H9 (cell line): ENCODE results near the gene ODAD2. TPM values are rescaled to one million over a fixed set of nuclear protein-coding genes. Genes with fewer than 3 reads are reported as not detected.

Experiments used
- DNase-seq: peaks from one replicate; pipeline ENCODE4 v3.0.0-alpha.2; 2017
- H2AFZ ChIP-seq: one replicate; pipeline ENCODE4 v1.6.1; 2013; ENCODE audit warnings: mild to moderate bottlenecking, low read length, control low read depth, moderate library complexity
- H2AK5ac ChIP-seq: 2 replicates; pipeline ENCODE4 v1.6.1; 2013; ENCODE audit warnings: low read length, control low read depth, mixed read lengths; ENCODE audit not compliant: insufficient read length
- H2BK120ac ChIP-seq: one replicate; pipeline ENCODE4 v1.6.1; 2013; ENCODE audit warnings: low read depth, mild to moderate bottlenecking, low read length, control low read depth, inconsistent platforms; ENCODE audit not compliant: poor library complexity, severe bottlenecking
- H2BK12ac ChIP-seq: 2 replicates; pipeline ENCODE4 v1.6.1; 2013; ENCODE audit warnings: low read length, control low read depth, mixed read lengths, low read depth; ENCODE audit not compliant: insufficient read length
- H2BK15ac ChIP-seq: 2 replicates; pipeline ENCODE4 v1.6.1; 2013; ENCODE audit warnings: low read depth, low read length, control low read depth
- H2BK20ac ChIP-seq: one replicate; pipeline ENCODE4 v1.6.1; 2013; ENCODE audit warnings: low read depth, mild to moderate bottlenecking, low read length, control low read depth, inconsistent platforms; ENCODE audit not compliant: poor library complexity, severe bottlenecking
- H2BK5ac ChIP-seq: 2 replicates; pipeline ENCODE4 v1.6.1; 2013; ENCODE audit warnings: low read length, control low read depth, mixed read lengths; ENCODE audit not compliant: insufficient read length
- H3K14ac ChIP-seq: 2 replicates; pipeline ENCODE4 v1.6.1; 2013; ENCODE audit warnings: low read length, control low read depth; ENCODE audit not compliant: insufficient read depth
- H3K18ac ChIP-seq: 2 replicates; pipeline ENCODE4 v1.6.1; 2013; ENCODE audit warnings: low read depth, mild to moderate bottlenecking, mixed read lengths, low read length, control low read depth; ENCODE audit not compliant: insufficient read length
- H3K23ac ChIP-seq: 2 replicates; pipeline ENCODE4 v1.6.1; 2013; ENCODE audit warnings: low read length, control low read depth, mixed read lengths, low read depth; ENCODE audit not compliant: insufficient read length
- H3K23me2 ChIP-seq: 2 replicates; pipeline ENCODE4 v1.6.1; 2013; ENCODE audit warnings: low read depth, mild to moderate bottlenecking, mixed read lengths, low read length, control low read depth; ENCODE audit not compliant: insufficient read length, poor library complexity, severe bottlenecking
- H3K27ac ChIP-seq: 2 replicates; pipeline ENCODE4 v1.5.1; 2013; ENCODE audit warnings: low read length, control low read depth, mixed read lengths, low read depth; ENCODE audit not compliant: insufficient read length
- H3K27me3 ChIP-seq: 2 replicates; pipeline ENCODE4 v1.6.1; 2013; ENCODE audit warnings: low read length, control low read depth, inconsistent platforms; ENCODE audit not compliant: insufficient read depth
- H3K4ac ChIP-seq: 2 replicates; pipeline ENCODE4 v1.6.1; 2013; ENCODE audit warnings: low read depth, mild to moderate bottlenecking, control low read depth, inconsistent platforms, low read length, moderate library complexity
- H3K4me1 ChIP-seq: 2 replicates; pipeline ENCODE4 v1.6.1; 2013; ENCODE audit warnings: low read length, control low read depth, inconsistent platforms; ENCODE audit not compliant: insufficient read depth
- H3K4me2 ChIP-seq: 2 replicates; pipeline ENCODE4 v1.6.1; 2013; ENCODE audit warnings: low read length, control low read depth, mixed read lengths; ENCODE audit not compliant: insufficient read length, insufficient read depth
- H3K56ac ChIP-seq: 2 replicates; pipeline ENCODE4 v1.6.1; 2013; ENCODE audit warnings: low read depth, mild to moderate bottlenecking, mixed read lengths, low read length, control low read depth; ENCODE audit not compliant: insufficient read length
- H3K79me1 ChIP-seq: 2 replicates; pipeline ENCODE4 v1.6.1; 2013; ENCODE audit warnings: low read depth, mild to moderate bottlenecking, moderate library complexity, low read length, control low read depth, inconsistent platforms; ENCODE audit not compliant: insufficient read depth, poor library complexity, severe bottlenecking
- H3K79me2 ChIP-seq: 2 replicates; pipeline ENCODE4 v1.6.1; 2013; ENCODE audit warnings: low read length, control low read depth, inconsistent platforms; ENCODE audit not compliant: insufficient read depth
- H3K9ac ChIP-seq: 2 replicates; pipeline ENCODE4 v1.6.1; 2013; ENCODE audit warnings: low read length, control low read depth, mixed read lengths; ENCODE audit not compliant: insufficient read length; ENCODE audit errors: extremely low read depth
- H3K9me3 ChIP-seq: one replicate; pipeline ENCODE4 v1.6.1; 2013; ENCODE audit warnings: low read depth, low read length, inconsistent platforms; ENCODE audit not compliant: control insufficient read depth
- H3T11ph ChIP-seq: one replicate; pipeline ENCODE4 v1.6.1; 2013; ENCODE audit warnings: mild to moderate bottlenecking, low read length, control low read depth, inconsistent platforms
- H4K20me1 ChIP-seq: one replicate; pipeline ENCODE4 v1.6.1; 2013; ENCODE audit not compliant: control insufficient read depth, insufficient read length, insufficient read depth
- H4K5ac ChIP-seq: 2 replicates; pipeline ENCODE4 v1.6.1; 2013; ENCODE audit warnings: low read depth, mild to moderate bottlenecking, mixed read lengths, low read length, control low read depth; ENCODE audit not compliant: insufficient read length
- H4K8ac ChIP-seq: replicated peaks from 2 replicates; pipeline ENCODE4 v1.6.1; 2013; ENCODE audit warnings: low read length, control low read depth, mixed read lengths, low read depth; ENCODE audit not compliant: insufficient read length
- H4K91ac ChIP-seq: 2 replicates; pipeline ENCODE4 v1.6.1; 2013; ENCODE audit warnings: low read depth, mild to moderate bottlenecking, moderate library complexity, mixed read lengths, low read length, control low read depth; ENCODE audit not compliant: insufficient read length
- H3K27ac Mint-ChIP-seq, 3 experiments: 2 replicates in 2 of 3; 3 replicates in 1 of 3; pipeline ENCODE4 v1.8.0; 2020 to 2021; ENCODE audit warnings: mixed read lengths in 3 of 3, mild to moderate bottlenecking in 1 of 3, moderate library complexity in 1 of 3
- H3K27me3 Mint-ChIP-seq: 2 replicates; pipeline ENCODE4 v1.8.0; 2021; ENCODE audit warnings: low read depth, mild to moderate bottlenecking, moderate library complexity, mixed read lengths
- H3K36me3 Mint-ChIP-seq, 3 experiments: 2 replicates in 2 of 3; 3 replicates in 1 of 3; pipeline ENCODE4 v1.8.0; 2020 to 2021; ENCODE audit warnings: low read depth in 3 of 3, mixed read lengths in 3 of 3; ENCODE audit not compliant: insufficient read depth in 1 of 3
- H3K4me1 Mint-ChIP-seq, 2 experiments: 2 replicates each; pipeline ENCODE4 v1.8.0; 2020; ENCODE audit warnings: mixed read lengths in 2 of 2
- H3K4me3 Mint-ChIP-seq, 2 experiments: 2 replicates in 1 of 2; 3 replicates in 1 of 2; pipeline ENCODE4 v1.8.0; 2020 to 2021; ENCODE audit warnings: mild to moderate bottlenecking in 2 of 2, mixed read lengths in 2 of 2, moderate library complexity in 1 of 2
- H3K9me3 Mint-ChIP-seq, 2 experiments: 2 replicates in 1 of 2; 3 replicates in 1 of 2; pipeline ENCODE4 v1.8.0; 2020; ENCODE audit warnings: mild to moderate bottlenecking in 2 of 2, mixed read lengths in 2 of 2, moderate library complexity in 1 of 2
- WGBS: extraction: QIAGEN DNeasy Blood & Tissue Kit; methylation state at CpG from one replicate; pipeline ENCODE4 v1.1.7; 2013; ENCODE audit warnings: missing lambda C conversion rate, low lambda C conversion rate, mixed read lengths; ENCODE audit not compliant: insufficient read length; ENCODE audit errors: extremely low coverage; 5-methylcytosine and 5-hydroxymethylcytosine counted together
- total RNA-seq: library from RNA; stranded (reverse); gene quantifications from 2 replicates; pipeline ENCODE4 v1.2.1, GENCODE V29; 2021
- TF ChIP-seq, protein P1 (sequence below): fragments of 200-600 bp; sonication (generic); conservative IDR thresholded peaks from 3 replicates; pipeline ENCODE4 v1.8.0; 2021; ENCODE audit warnings: antibody characterized with exemption, mild to moderate bottlenecking

Gene ODAD2
- total RNA-seq, 1 experiment from 2014 or later: 4.5 TPM

DNA sequence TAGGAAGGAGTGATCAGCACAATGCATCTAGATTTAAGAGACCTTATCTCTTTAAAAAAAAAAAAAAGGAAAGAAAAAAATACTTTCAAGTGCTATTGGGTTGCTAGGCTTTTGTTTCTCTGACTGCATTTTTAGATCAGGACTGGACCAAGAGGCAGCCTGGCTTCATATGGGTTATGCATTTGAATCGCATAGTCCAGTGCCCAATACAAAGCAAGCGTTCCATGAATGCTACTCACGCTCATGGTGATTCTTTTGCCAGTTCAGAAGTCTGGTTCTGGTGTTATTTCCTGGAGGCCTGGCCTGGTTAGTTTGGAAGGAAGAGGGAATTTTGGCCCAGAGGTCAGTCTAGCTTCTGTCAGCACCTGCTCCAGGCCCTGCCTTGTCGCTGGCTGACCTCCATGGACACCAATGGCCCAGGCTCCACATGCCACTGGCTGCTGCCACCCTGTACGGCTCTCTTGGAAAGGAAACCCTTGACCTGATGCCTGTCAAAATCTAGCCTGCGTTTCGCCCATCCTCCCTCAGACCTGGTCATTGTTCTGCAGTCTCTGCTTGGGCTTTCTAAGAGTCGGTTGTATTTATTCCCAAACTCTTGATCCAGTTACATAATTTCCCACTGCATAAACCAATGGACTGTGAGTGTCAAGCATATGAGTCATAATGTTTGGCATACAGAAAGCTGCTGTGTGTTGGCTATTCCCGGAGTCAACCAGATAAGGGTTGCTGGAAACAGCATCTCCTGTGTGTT lies 178.9 kb downstream of the ODAD2 start:
- Histone ChIP-seq H3K4me1 (no peaks in the 10 kb centered on the region), H3K27me3 (no peaks in the 10 kb centered on the region), H3K79me2 (no peaks in the 10 kb centered on the region), H3K56ac (no peak overlapping the region), H2BK15ac (no peak overlapping the region), H2AK5ac (no peak overlapping the region), H3T11ph (no peak overlapping the region), H3K23me2 (no peaks in the 10 kb centered on the region), H3K27ac (no peak overlapping the region), H3K9me3 (no peaks in the 10 kb centered on the region), H2BK5ac (no peak overlapping the region), H3K4ac (no peak overlapping the region), H3K79me1 (no peaks in the 10 kb centered on the region), H3K18ac (no peak overlapping the region), H2BK20ac (no peak overlapping the region), H2BK12ac (no peak overlapping the region), H4K8ac (no peak overlapping the region), H3K4me2 (no peak overlapping the region), H3K9ac (no peak overlapping the region), H3K14ac (no peak overlapping the region), H3K23ac (no peak overlapping the region), H2AFZ (no peak overlapping the region), H4K20me1 (no peaks in the 10 kb centered on the region), H4K5ac (no peak overlapping the region), H2BK120ac (no peak overlapping the region), H4K91ac (no peak overlapping the region)
- TF ChIP-seq, protein P1, sequence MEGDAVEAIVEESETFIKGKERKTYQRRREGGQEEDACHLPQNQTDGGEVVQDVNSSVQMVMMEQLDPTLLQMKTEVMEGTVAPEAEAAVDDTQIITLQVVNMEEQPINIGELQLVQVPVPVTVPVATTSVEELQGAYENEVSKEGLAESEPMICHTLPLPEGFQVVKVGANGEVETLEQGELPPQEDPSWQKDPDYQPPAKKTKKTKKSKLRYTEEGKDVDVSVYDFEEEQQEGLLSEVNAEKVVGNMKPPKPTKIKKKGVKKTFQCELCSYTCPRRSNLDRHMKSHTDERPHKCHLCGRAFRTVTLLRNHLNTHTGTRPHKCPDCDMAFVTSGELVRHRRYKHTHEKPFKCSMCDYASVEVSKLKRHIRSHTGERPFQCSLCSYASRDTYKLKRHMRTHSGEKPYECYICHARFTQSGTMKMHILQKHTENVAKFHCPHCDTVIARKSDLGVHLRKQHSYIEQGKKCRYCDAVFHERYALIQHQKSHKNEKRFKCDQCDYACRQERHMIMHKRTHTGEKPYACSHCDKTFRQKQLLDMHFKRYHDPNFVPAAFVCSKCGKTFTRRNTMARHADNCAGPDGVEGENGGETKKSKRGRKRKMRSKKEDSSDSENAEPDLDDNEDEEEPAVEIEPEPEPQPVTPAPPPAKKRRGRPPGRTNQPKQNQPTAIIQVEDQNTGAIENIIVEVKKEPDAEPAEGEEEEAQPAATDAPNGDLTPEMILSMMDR: no peak
- H3K4me3 Mint-ChIP-seq: no peak overlapping the region
- H3K9me3 Mint-ChIP-seq: peaks cover 3 to 4% of the 10 kb centered on the region in 2 experiments; a peak in 3 of 5 replicates
- no peaks in the 10 kb centered on the region for H3K27me3 Mint-ChIP-seq
- H3K27ac Mint-ChIP-seq: no peak overlapping the region
- WGBS: no CpG with 5 or more reads among the region's 9 CpGs
- peaks cover 0 to 4% (median 4%) of the 10 kb centered on the region in 3 experiments; a peak in 4 of 7 replicates for H3K36me3 Mint-ChIP-seq
- no peaks in the 10 kb centered on the region for H3K4me1 Mint-ChIP-seq
- no peak for DNase-seq
